Right cardiac atrium (tissue), 5 donors: ENCODE measurements around the gene C17orf78. TPM values are rescaled to one million over a fixed set of nuclear protein-coding genes. Genes with fewer than 3 reads are reported as not detected.
"Not testable (repeated sequence)": the region's sequence is repeated elsewhere in the genome, so short reads cannot be mapped to it uniquely, and the experiment has no call there.

Source experiments
- ATAC-seq, 2 donors: fragments of 200-7000 bp; cut with Tn5 transposase; one replicate each; pipeline versions ENCODE4 v1.8.0 to v1.9.1; 2020; ENCODE audit warnings: moderate library complexity in 2 of 2, mild to moderate bottlenecking in 1 of 2
- DNase-seq, 3 donors: peaks; one replicate each; pipeline ENCODE4 v3.0.0-alpha.2; 2020
- H3K27ac ChIP-seq: one replicate; pipeline ENCODE4 v1.5.1; 2013; ENCODE audit warnings: mild to moderate bottlenecking, low read length, control low read depth, moderate library complexity
- H3K27me3 ChIP-seq: one replicate; pipeline ENCODE4 v1.6.1; 2013; ENCODE audit not compliant: control insufficient read depth, insufficient read depth
- H3K4me1 ChIP-seq: one replicate; pipeline ENCODE4 v1.6.1; 2013; ENCODE audit warnings: low read length; ENCODE audit not compliant: control insufficient read depth, insufficient read depth
- H3K4me3 ChIP-seq: one replicate; pipeline ENCODE4 v1.5.1; 2013; ENCODE audit warnings: low read length, control low read depth
- H3K9me3 ChIP-seq: one replicate; pipeline ENCODE4 v1.6.1; 2013; ENCODE audit warnings: low read length; ENCODE audit not compliant: control insufficient read depth
- WGBS: extraction: QIAGEN DNeasy Blood & Tissue Kit; methylation state at CpG from one replicate; pipeline ENCODE4 v1.1.7; 2013; 5-methylcytosine and 5-hydroxymethylcytosine counted together
- intact Hi-C, 4 donors: fragments of 100-400 bp; cut with DNase I; formaldehyde crosslinking; loops; one replicate each; pipeline versions ENCODE4 v1.11.0 to v1.14.0; 2022 to 2023
- polyA plus RNA-seq: library from polyadenylated mRNA; stranded (reverse); fragments of 200-250 nt; gene quantifications from one replicate; pipeline ENCODE4 v1.2.3, GENCODE V29; 2013
- total RNA-seq, 4 donors: library from RNA; stranded (reverse); fragmentation: NEBNext Ultra II Directional; extraction: Animal tissue kit (Norgen Biotek cat#: 25700); gene quantifications; one replicate each; pipeline ENCODE4 v1.2.1, GENCODE V29; 2021
- donor health status: healthy with polysubstance abuse.
- donor health status: DM: no; HTN: yes; CAD: no.
- donor health status: DM: no; HTN: no; CAD: no.
- donor health status: DM: no; HTN: yes; CAD: no; lungs with severe emphysema.
- donor health status: DM: yes; HTN: yes; CAD: no.

The C17orf78 gene
- total and polyA plus RNA-seq, 5 donors = not detected

- DNase-seq (no peak), ATAC-seq (no peak)
- no peak overlapping the region for H3K4me3 ChIP-seq
- H3K9me3 ChIP-seq = no peaks in the 10 kb centered on the region
- intact Hi-C loops = no loop called here
- H3K4me1 ChIP-seq = peaks cover 2% of the 10 kb centered on the region
- no peak overlapping the region for H3K27ac ChIP-seq
- H3K27me3 ChIP-seq = no peaks in the 10 kb centered on the region
- WGBS = 93% methylated on average over 3 of the region's 3 CpGs
Observed at GRCh38 chr17:37388266-37388665, 12.5 kb downstream of the C17orf78 start.

DNA sequence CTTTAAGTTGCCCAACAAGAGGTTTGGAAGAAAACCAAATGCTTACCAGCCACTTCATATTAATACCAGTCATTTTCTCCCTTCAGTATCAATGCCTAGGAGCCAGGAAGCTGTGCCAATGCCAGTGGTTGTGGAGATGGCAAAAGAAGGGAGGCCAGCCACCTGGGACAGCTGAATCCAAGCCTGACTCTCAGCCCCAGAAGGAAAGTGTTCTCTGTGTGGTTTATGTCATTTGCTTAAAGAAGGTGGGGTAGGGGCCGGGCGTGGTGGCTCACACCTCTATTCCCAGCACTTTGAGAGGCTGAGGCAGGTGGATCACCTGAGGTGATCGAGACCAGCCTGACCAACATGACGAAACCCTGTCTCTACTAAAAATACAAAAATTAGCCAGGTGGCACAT lies 13.4 kb downstream of the C17orf78 start:
- no peaks in the 10 kb centered on the region for H3K9me3 ChIP-seq
- 97% methylated on average over 4 of the region's 4 CpGs for WGBS
- H3K4me1 ChIP-seq = peaks cover 2% of the 10 kb centered on the region
- H3K27ac ChIP-seq = no peak overlapping the region
- H3K4me3 ChIP-seq = no peak overlapping the region
- ATAC-seq = no peak
- no peaks in the 10 kb centered on the region for H3K27me3 ChIP-seq
- no peak for DNase-seq
- intact Hi-C loops = no loop called here

GRCh38 chr17:37391146-37391545 lies 15.4 kb downstream of the C17orf78 start:
- DNase-seq (no peak), ATAC-seq (no peak)
- Histone ChIP-seq H3K27ac (no peak overlapping the region), H3K4me1 (no peaks in the 10 kb centered on the region), H3K4me3 (no peak overlapping the region), H3K9me3 (no peaks in the 10 kb centered on the region), H3K27me3 (no peaks in the 10 kb centered on the region)
- intact Hi-C loops = no loop called here
- 92% methylated on average over 6 of the region's 6 CpGs for WGBS

DNA sequence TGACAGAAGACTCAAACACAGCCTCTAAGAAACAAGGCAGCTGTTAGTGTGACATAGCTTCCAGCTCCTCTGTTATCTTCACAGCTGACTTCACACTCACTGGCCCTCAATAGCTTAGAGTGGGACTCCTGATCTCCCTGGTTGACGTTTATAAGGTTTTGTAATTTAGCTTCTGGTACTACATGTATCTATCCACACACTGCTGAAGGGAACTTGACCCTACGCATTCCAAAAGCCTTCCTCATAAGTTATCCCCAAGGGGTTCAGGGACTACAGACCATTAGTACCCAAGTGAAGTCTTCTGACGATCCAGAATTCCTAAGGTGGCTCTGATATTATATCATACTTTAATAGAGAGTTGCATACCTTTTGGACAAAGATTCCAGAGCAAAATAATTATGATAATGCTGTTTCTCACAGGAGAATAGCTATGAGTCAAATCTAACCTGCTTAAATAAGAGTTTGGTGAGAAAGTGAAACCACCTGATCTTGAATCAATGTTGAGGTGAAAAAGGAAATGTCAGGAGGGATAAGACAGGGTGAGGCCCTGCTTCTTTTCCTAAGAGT lies 16.3 kb downstream of the C17orf78 start:
- Histone ChIP-seq H3K27ac (peak overlapping the region; percentile 2), H3K4me3 (no peak overlapping the region), H3K27me3 (no peaks in the 10 kb centered on the region), H3K9me3 (no peaks in the 10 kb centered on the region), H3K4me1 (no peaks in the 10 kb centered on the region)
- intact Hi-C loops = no loop called here
- ATAC-seq (peak; percentile 90 to 98), DNase-seq (no peak)
- WGBS = 41% methylated on average over 3 of the region's 3 CpGs

DNA sequence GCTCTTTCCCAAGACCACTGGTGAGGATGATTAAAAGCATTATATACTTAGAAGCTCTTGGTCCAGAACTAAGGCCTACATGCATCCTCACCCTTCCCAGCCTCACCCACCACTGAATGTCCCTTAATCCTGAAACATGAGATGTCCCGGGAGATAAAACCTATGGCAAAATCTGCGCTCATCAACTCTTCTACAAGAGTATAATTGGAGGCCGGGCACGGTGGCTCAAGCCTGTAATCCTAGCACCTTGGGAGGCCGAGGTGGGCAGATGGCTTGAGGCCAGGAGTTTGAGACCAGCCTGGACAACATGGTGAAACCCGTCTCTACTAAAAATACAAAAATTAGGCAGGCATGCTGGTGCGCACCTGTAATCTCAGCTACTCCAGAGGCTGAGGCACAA lies 17.6 kb downstream of the C17orf78 start:
- H3K27ac ChIP-seq = no peak overlapping the region
- WGBS = 97% methylated on average over 7 of the region's 7 CpGs
- ATAC-seq (no peak), DNase-seq (no peak)
- H3K9me3 ChIP-seq = no peaks in the 10 kb centered on the region
- no peaks in the 10 kb centered on the region for H3K27me3 ChIP-seq
- intact Hi-C loops = no loop called here
- no peaks in the 10 kb centered on the region for H3K4me1 ChIP-seq
- H3K4me3 ChIP-seq = no peak overlapping the region

DNA sequence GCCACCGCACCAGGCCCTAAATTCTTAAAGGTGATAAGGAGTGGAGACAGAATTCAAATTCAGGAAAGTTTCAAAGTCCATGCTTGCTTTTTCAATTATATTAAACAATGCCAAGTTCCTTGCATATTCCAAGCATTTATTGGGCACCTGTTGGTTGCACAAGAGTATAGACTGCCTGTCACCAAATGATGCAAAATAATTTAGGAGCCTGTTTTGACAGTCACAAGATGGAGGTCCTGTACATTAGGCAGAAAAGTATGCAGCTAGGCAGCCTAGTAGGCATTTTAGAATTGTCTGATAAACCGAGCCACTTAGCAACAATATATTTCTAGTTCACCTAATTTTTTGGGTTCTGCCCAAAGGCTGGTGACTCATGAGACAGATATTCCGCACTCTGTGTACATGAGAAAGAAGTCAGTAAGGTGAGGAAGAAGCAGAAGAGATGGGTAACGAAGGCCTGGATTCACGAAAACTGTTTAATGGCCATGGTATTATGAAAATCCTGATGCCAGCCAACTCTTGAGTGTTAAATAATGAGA lies 23.5 kb downstream of the C17orf78 start:
- Histone ChIP-seq H3K27me3 (no peaks in the 10 kb centered on the region), H3K4me1 (no peaks in the 10 kb centered on the region), H3K4me3 (no peak overlapping the region), H3K27ac (no peak overlapping the region), H3K9me3 (no peaks in the 10 kb centered on the region)
- intact Hi-C loops = no loop called here
- ATAC-seq (no peak), DNase-seq (no peak)
- 93% methylated on average over 5 of the region's 5 CpGs for WGBS

DNA sequence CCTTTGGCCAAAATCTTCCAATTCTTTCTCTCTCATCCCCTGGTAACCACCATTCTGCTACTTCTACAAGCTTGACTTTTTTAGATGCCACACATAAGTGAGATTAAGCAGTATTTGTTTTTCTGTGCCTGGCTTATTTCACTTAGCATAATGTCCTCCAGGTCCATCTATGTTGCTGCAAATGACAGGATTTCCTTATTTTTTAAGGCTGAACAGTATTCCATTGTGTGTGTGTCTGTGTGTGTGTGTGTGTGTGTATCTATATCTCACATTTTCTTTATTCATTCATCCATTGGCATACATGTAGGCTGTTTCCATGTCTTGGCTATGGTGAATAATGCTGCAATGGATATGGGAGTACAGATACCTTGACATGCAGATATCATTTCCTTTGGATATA lies 24.7 kb downstream of the C17orf78 start:
- ATAC-seq = no peak
- intact Hi-C loops = no loop called here
- no peak for DNase-seq
- Histone ChIP-seq H3K9me3 (no peaks in the 10 kb centered on the region), H3K27ac (no peak overlapping the region), H3K27me3 (no peaks in the 10 kb centered on the region), H3K4me1 (no peaks in the 10 kb centered on the region), H3K4me3 (no peak overlapping the region)

GRCh38 chr17:37405522-37405921 lies 29.7 kb downstream of the C17orf78 start:
- intact Hi-C loops = loop anchor here in 1 of 4 donors (5.0 kb wide), 1 partner anchor 82 kb away; the partner anchor contains the start of gene DUSP14
- H3K4me1 ChIP-seq, H3K27ac ChIP-seq, H3K27me3 ChIP-seq, ATAC-seq, H3K9me3 ChIP-seq: not testable (repeated sequence)
- H3K4me3 ChIP-seq = peak overlapping the region; percentile 75
- 76% methylated on average over 14 of the region's 14 CpGs for WGBS
- DNase-seq = peak in 1 of 3 donors; percentile 56

DNA sequence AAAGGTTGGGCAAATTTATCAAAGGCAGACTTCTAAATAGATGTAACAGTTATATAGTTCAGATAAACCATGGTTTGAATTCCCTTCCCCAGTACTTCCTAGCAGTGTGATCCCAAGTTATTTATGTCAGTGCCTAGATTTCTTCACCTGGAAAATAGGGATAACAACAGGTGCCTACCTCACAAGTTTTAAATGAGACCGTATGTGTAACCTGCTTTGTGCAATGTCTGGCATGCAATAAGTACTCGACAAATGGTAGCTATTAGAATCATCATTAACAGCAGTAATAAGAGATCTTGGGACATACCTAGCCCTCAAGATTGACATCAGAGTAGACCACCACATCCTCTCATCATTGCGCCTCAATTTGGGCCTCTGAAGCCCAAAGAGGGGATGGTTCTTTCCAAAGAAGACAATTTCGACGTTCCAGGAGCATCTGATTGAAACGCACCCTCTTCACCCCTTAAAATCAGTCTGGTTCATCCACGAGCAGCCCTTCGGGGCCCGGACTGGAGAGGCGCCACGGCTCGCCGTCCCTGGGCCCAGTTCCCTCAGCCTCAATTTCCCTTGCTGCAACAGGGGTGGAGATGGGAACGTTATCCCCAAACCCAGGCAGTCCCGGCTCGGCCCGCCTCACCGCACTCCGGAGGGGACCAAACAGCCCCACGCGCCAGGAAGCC lies 30.3 kb downstream of the C17orf78 start:
- no peak for ATAC-seq

GRCh38 chr17:37406635-37407461 lies 31.1 kb downstream of the C17orf78 start, which contains the start of the genes ACACA and TADA2A:
ACACA (minus strand) TSS chr17:37406836; CDS start chr17:37406299, 537 bp downstream.
TADA2A (plus strand) TSS chr17:37406886; CDS start chr17:37411366, 4,480 bp downstream.
- ATAC-seq (peak; percentile 98), DNase-seq (peak; percentile 86 to 92 (median 92))
- peak within 1 kb of the TSS; percentile 86 for H3K27ac ChIP-seq
- H3K4me1 ChIP-seq = no peaks in the 10 kb centered on the region
- no peaks in the 10 kb centered on the region for H3K9me3 ChIP-seq
- intact Hi-C loops = loop anchor here in 1 of 4 donors (5.0 kb wide), 1 partner anchor 80 kb away; the partner anchor contains the start of gene DUSP14
- H3K27me3 ChIP-seq = no peaks in the 10 kb centered on the region
- under 1% methylated on average over 98 of the region's 98 CpGs for WGBS
- peak within 1 kb of the TSS; percentile 75 for H3K4me3 ChIP-seq

More for the DNA sequence above, 30.3 kb downstream of the C17orf78 start:
- Histone ChIP-seq H3K9me3 (no peaks in the 10 kb centered on the region), H3K4me3 (peak overlapping the region; percentile 75), H3K4me1 (no peaks in the 10 kb centered on the region), H3K27ac (peak overlapping the region; percentile 6), H3K27me3 (no peaks in the 10 kb centered on the region)
- WGBS = under 1% methylated on average over 21 of the region's 21 CpGs
- DNase-seq = no peak
- intact Hi-C loops = loop anchor here in 1 of 4 donors (5.0 kb wide), 1 partner anchor 81 kb away; the partner anchor contains the start of gene DUSP14
